ENCODE measurements around the gene DVL1.
A peak's percentile ranks its signal among the peaks of the same experiment; 100 is the strongest.
"Not testable (repeated sequence)": the region's sequence is repeated elsewhere in the genome, so short reads cannot be mapped to it uniquely, and the experiment has no call there.

Gene DVL1

DNA sequence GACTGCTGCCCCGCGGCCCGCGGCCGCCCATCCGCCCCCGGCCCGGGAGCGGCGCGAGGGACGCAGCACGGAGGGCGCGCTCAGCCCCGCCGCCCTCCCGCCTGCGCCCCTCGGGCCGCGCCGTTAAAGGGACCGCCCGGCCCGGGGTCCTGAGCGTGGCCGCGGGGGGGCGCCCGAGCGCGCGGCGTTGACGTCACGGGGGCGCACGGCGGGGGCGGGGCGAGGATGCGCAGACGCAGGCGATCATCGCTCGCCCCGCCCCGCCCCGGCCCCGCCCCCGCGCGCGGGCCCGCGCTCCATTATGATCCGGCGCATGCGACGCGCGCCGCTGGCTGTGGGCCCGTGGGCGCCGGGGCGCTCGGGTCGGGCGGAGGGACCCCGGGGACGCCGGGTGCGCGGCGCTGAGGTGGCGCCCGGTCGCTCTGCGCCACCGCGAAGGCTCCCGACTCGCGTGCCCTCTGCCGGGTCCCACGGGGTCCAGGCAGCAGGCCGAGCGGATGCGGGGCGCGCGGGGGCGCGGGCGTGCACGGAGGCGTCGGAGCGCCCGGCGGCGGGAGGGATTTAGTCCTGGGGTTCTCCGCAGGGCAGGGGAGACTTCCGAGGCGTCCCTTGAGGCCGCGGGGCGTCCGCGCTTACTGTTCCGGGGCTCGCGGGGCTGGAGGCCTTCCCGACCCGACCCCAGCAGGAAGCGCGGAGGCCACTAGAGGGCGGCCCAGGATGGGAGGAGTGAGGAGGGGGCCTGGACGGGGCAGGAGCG, at the start of gene DVL1:
DVL1 (minus strand) TSS at position 163 of the 757 bp plus-strand sequence. CDS start 353 bp downstream, outside the sequence.
- peak; percentile 58 for DNase-seq

DNA sequence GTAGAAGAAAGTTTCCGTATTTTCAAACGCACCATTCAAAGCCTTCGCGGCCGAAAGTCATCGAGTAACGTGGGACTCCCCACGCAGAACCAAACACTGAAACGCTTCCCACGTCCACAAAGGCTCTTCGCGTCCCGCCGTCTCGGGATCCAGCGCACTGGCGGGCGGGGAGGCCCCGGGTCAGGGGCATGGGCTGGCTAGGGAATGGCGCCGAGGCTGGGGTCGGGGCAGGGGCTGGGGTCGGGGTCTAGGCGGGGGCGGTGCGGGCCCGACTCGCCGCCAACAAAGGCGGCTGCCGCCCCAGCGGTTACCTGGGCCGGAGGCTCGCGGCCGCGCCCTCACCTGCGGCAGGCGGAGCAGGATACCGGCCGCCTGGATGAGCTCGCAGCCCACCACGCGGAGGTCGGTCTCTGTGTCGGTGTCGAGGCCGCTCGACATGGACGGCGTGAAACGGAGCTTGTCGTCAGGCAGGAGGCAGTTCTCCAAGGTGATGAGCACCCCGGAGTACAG, 49.5 kb upstream of the DVL1 start:
- no peak for DNase-seq

DNA sequence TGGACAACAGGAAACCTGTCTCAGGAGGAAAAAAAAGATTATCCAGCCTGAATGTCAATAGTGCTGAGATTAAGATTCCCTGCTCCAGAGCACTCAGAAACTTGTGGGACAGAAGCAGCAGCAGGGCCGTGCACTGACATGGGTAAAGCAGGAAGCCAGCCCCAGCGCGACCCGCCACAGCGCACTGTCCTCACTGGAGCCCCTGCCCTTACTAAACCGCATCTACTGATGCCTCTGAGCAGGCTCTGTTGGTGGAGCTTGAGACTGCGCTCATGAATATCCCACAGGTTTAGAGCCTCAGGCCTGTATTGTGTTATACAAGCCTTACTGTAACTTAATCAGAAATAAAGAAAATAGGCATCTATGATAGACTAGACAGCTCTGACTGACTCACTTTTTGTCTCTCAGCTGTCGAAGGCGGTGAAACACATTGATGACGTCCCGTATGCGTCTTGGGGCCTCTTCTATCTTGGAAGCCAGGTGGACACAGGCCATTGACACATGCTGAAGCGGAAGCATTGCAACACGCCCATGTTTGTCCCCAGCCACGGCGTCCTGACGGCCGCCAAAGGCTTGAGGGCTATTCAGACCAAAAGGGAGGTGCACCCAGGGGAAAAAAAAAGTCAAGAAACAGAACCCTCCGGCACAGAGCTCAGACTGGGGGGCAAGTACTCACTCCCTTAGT, 48.8 kb upstream of the DVL1 start:
- DNase-seq, result no peak

DNA sequence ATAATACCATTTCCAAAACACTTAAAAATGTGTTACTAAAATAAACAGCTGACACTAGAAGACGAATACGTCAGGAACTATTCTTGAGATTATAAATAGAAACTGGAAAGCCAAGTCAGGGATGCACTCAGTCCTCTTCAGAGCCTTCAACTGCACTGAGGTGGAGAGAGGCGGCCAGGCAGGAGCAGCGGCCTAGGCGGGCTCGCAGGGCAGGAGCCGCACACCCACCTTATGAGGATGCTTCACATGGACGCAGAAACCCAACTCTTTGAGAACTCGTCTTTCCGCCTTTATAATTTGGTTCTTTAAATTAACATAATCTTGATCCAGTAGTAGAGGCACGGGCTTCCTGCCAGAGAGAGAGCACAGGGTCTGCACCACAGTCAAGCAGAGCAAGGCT, 45.9 kb upstream of the DVL1 start:
- DNase-seq, result no peak

DNA sequence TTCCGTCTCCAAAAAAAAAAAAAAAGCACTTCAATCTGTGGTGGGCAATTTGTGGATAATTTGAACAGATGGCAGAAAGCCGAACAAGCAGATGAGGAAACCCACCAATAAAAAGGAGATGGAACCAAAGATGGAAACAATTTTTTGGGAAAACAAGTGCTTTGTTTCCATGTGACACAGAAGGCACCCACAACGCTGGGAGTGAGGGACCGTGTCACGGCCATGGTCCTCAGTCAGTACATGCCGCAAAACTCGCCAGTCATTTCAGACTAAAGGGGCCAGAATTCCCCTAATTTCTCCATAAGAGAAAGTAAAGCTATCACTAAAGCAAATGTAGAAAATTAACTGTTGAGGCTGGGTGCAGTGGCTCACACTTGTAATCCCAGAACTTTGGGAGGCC, 44.9 kb upstream of the DVL1 start:
- no peak for DNase-seq

DNA sequence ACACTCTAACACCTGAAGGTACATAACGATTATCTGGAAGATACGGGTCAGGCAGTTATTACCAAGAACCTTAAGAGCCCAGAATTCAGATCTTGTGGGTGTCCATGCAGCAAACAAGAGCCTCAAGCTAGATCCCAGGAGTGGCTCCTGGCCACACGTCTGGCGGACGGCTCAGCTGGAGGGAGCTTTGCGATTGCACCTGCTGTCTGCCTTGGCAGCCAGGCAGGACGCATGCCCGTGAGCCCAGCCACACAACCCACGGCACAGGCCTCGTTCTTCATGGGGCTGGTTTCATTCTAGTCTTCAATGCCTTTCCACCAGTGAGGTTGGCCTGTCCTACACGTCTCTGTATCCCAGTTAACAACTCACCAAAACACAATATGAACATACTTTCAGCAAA, 44.2 kb upstream of the DVL1 start:
- DNase-seq, result no peak

DNA sequence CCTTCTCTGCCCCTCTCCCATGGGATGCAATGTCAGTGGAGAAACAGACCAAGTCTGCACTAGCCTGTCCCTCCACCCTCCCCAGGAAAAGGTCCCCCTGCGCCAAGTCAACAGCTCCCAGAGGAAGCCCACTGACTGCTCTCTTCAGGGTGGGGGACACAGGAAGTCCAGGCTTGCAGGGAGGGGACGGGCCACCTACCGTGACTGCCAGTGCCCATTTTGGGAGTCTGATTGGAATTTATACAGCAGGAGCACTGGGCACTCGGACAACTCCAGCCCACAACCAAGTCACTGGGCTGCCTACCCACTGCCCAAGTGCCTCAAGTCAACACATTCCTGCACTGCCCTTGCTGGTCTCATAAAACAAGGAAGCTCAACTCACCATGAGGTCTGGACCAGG, 43.8 kb upstream of the DVL1 start:
- DNase-seq, result no peak

DNA sequence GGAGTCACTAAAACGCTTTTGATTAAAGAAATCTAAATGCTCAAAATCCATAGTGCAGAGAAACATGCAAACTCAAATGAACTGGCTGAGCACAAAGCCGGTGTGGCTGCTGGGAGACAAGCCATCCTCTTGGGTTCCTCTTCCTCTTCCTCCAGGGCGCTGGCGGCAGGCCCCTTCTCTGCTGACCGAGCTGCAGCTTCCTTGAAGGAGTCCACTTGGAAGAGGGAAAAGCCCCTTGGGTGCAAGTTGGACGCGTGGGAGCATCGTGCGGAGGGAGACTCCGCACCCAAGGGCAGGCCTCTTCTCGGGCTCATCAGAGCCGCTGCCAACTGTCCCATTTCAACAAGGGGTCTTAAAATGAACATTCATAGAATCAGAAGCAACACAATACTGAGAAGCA, 42.0 kb upstream of the DVL1 start:
- no peak for DNase-seq

DNA sequence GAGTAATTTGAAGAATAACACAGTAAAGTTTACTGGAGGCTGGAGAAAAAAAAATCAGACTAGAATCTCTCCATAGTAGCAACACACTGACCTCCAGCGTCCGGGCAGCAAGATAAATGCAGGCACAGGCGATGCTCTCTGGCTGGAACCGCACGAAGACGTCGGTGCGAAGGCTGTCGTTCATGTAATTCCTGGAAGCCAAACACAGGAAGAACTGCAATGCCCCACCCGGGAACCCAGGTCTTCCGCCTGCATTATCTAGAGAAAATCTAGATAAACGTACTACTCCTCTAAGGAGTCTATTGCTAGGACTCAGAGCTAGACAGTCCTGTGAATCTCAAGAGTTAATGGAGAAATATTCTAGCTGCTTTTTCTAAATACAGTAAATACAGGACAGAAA, 41.5 kb upstream of the DVL1 start:
- no peak for DNase-seq

DNA sequence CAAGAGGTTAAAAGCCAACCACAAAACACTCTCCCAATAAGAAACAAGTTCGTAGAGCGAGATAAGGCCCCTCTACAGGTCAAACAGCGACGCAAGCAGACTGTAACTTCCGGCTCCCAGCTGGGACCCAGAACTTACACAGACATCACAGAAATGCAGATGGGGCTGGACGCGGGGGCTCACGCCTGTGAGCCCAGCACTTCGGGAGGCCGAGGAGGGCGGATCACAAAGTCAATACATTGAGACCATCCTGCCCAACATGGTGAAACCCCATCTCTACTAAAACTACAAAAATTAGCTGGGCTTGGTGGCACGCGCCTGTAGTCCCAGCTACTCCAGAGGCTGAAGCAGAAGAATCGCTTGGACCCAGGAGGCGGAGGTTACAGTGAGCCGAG, 38.9 kb upstream of the DVL1 start:
- DNase-seq, result no peak

DNA sequence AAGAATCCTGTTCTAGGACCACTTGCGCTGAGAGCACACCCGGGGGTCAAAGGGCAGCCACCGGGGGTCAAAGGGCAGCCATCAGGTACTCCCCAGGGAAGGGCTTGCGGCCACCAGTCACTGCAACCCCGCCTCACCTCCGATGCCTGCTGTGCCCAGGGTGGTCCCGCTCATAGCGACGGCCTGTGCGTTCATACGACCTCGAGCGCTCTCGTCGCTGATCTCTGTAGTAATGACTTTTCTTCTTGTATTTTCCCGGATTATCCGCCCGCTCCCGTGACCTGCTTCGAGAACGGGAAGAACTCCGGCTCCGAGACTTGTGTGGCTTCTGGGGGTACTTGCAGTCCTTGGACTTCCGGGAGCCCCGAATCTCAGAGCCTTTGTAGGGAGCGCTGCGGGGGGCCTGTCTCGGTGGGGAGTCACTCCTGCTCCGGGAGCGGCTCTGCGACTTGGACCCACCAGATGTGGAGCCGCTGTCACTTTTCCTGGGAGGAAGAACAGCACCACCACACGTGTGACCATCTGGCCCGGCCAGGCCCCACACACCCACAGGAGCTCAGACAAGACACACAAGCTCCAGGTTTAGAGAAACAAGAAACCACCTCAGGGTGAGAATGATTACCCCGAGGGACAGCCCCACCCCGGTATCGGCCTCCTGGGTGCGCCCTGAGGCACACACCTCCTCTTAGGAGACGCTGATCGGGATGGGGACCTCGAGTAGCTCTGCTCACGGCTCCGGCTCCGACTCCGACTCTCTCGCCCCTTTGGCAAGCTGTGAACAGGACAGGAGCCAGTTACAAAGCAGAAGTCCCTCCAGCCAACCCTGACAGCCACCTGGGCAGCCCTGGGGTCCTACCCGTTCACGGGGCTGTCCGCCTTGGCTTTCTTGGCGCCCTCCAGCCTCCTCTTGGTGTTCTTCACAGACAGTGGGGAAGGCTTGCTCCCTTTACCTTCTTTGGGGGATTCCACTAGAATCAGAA, 38.2 kb upstream of the DVL1 start:
- no peak for DNase-seq

DNA sequence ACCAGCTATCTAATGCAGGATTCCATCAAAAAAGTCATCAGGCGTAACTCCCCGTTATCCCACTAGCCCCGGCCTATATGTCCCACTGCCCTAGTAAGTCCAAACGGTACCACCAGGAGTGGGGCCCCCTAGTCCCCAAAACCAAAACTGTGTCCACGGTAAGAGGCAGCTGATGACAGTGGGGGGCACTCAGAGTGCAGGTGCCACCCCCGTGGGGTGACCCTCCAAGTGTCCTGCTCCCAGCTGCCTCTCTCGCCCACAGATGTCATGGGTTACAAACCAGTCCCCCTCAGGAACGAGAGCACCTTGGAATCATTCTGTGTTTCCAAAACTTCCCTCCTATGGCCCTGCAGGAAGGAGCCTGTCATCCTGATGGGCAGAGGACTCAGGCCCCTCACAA, 36.7 kb upstream of the DVL1 start:
- no peak for DNase-seq

DNA sequence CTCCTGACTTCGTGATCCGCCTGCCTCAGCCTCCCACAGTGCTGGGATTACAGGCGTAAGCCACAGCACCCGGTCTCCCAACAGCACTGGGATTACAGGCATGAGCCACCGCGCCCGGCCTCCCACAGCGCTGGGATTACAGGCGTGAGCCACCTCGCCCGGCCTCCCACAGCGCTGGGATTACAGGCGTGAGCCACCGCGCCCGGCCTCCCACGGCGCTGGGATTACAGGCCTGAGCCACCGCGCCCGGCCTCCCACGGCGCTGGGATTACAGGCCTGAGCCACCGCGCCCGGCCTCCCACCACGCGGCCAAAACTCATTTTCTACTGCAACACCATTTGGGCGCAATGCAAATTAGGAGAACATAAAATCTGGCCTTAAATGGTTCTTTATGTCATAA, 36.1 kb upstream of the DVL1 start:
- DNase-seq, result not testable (repeated sequence)

DNA sequence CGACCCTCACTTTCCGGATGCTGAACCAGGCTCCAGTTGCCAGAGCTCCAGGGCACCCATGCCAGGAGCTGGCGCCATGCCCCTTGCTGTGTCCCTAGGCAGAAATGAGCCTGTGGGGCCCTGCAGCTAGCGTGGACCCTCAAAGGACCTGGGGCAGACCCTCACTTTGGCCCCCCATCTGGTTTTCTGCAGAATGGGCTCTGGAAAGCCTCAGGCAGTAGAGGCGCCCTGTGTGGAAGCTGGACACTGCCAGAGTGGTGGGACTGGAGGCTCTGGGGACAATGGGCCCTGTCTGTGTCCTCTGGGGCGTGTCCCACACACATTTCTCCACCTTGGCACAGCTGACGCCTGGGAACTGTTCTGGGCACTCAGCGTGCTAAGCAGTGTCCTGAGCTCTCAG, 32.1 kb upstream of the DVL1 start:
- DNase-seq, result no peak

DNA sequence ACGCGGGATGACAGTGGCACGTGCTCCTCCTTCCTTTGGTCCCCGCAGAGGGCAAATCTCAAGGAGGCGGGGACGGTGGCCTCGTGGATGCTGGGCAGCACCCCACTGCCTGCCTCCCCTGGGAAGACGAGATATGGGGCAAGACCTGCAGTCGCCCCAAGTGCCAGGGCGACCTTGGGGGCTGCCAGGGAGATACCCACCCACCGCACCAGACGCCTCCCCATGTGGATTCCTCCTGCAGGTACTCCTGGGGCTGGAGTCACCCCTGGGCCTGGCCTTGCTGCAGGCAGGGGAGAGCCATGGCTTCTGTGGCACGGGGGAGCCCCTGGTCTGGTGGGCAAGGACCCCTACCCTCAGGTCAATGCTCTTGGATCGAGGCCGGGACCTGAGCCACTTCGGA, 31.6 kb upstream of the DVL1 start:
- DNase-seq, result no peak

DNA sequence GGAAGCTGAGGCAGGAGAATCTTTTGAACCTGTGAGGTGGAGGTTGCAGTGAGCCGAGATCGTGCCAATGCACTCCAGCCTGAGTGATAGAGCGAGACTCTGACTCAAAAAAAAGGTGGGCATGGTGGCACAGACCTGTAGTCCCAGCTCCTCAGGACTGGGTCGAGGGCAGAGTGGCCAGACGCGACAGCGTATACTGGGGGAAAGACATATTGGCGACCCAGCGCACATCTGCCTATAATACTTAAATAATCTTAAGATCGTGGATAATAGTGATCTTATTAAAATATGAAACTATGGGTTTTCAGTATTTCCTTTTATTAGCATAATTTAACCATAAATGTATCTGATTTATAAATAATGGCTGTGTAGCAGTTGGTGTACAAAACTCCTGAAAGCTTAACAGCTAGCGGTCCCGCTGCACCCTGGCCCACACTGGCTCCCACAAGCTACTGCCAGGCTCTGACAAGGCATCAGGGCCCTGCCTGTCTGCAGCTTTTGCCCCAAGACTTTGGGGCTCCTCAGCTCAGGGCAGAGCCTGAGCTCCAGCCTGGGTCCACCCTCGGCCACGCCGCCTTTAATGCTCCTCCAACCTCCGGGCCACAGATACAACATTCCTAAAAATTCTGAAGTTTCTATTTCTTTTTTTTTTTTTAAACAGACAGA, 28.5 kb upstream of the DVL1 start:
- no peak for DNase-seq

DNA sequence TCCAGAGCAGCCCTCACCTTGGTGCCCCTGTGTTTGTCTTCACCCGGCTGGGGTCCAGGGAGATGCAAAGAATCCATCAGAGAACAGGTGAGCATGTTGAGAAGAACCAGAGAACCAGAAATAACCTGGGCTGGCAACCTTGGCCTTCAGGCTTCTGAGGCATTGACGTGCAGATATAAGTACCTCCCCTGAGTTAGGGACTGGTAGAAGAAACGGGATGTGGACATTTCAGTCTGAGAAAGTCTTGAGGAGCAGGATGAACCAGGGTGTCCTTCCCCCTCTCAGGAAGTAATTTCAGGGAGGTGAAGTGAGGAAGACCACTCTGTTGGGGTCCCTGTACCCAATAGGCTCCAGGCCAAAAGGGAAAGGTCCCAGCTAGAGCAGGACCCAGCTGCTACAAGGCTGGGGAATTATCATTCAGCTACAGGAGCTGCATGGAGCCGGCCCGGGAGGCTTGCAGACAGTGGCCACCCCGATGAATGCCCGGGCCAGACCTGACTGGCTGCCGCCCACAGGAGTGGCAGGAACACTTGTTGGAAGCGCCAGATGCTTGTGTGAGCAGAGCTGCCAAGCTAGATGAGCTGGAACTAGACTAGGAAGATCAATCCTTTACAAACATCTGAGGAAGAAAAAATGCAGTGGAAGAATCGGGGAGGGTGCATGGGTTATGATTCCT, 27.5 kb upstream of the DVL1 start:
- DNase-seq, result no peak

DNA sequence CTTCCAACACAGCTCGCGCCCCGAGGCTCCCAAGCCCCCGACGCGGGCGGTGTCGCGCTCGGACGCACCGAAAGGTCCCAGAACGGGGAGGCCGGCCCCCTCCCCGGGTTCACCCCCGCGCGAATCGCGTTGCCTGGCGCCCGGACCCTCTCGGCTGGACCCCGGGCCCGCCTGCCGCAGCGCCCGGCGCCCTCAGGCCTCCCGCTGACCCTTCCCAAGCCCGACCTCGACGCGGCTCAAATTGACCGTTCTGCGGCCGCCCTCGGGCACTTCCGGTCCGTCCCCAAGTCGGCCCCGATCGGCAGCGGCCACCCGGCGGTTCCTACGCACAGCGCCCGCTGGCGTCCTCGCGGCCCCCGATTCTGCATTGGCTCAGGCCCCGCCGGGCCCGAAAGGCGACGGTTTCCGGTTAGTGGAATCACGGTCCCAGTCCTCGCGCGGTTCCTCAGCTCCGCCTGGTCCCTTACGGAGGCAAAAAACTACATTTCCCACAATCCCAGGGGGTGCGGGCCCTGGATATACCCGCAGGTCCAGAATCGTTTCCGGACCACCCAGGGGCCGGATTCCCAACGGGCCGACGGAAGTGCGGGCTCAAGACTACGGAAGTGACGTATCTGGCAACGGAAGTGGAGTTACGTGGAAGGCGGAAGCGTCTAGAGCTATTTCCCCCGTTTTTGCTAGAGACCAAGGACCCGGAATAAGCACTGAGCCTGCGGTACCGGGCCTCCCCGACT, 25.9 kb upstream of the DVL1 start, which contains the start of gene AURKAIP1:
AURKAIP1 (minus strand) TSS at position 279 of the 734 bp plus-strand sequence. CDS start 451 bp downstream, outside the sequence.
- peak; percentile 100 for DNase-seq

DNA sequence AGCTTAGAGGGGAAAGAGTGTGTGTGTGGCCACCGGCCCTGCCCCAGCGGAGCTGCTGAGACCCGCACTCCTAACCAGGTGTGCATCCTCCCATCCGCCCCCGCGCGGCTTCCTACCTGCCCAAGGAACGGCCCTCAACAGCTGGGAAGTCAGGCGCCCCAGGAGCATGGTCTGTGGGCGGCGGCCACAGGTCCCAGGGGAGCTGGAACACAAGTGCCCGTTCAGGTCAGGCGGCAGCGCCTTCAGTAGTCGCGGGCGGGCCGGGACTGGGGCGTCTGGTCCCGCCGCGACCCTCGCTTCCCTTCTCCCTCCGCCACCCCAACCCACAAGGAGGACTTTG, 25.3 kb upstream of the DVL1 start:
- DNase-seq, result no peak

DNA sequence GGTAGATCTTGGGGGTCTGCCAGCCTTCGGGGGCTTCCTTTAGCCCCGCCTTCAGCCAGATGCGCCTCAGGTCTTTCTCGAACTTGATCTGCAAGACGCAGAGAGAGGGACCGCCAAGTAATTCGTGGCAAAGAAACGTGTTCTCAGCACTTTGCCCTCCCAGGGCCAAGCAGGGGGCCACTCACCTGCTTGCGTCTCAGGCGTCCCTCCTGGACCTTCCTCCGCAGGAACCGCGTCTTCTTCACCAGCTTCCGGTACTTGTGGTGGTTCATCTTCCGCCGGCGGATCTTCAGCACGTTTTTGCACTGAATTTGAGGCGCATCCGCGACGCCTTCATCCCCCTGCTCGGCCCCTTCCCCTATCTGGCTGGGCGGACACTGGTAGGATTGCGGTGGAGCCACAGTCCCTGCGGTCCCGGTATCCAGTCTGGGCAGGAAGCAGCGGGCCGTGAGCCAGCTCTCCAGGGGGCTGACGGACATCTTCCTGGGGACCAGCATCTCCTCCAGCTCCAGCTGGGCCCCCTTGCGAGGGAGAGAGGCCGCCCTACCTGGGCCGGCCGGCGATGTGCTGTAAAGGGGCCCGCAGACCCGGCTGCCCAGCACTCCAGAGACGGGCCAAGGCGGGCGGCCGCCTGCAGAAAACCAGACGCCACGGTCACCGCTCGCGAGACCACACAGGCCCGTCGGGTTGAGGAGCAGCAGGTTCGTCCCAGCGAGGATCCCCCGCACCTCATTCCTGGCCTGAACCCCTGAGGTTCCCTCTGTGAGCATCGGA, 24.8 kb upstream of the DVL1 start:
- no peak for DNase-seq
